Measurements from ENCODE around the gene MUC2.

Gene MUC2

GRCh38 chr11:1089738-1090599 lies 15.3 kb downstream of the MUC2 start:
- DNase-seq, result no peak

- no peak for DNase-seq
Observed at GRCh38 chr11:1090600-1091331, 16.1 kb downstream of the MUC2 start.

GRCh38 chr11:1091332-1092083 lies 16.8 kb downstream of the MUC2 start:
- no peak for DNase-seq

GRCh38 chr11:1092145-1092670 lies 17.5 kb downstream of the MUC2 start:
- DNase-seq, result no peak

GRCh38 chr11:1092919-1093318 lies 18.2 kb downstream of the MUC2 start:
- no peak for DNase-seq

- DNase-seq, result no peak
Observed at GRCh38 chr11:1099519-1100355, 25.1 kb downstream of the MUC2 start.

GRCh38 chr11:1100417-1101245 lies 26.0 kb downstream of the MUC2 start:
- DNase-seq, result no peak

GRCh38 chr11:1101318-1102089 lies 26.8 kb downstream of the MUC2 start:
- DNase-seq, result no peak

- DNase-seq, result no peak
Observed at GRCh38 chr11:1102221-1102971, 27.7 kb downstream of the MUC2 start.

- no peak for DNase-seq
Observed at GRCh38 chr11:1102996-1103395, 28.3 kb downstream of the MUC2 start.

GRCh38 chr11:1103401-1104360 lies 29.0 kb downstream of the MUC2 start:
- DNase-seq, result no peak

- no peak for DNase-seq
Observed at GRCh38 chr11:1104411-1105182, 29.9 kb downstream of the MUC2 start.

GRCh38 chr11:1105183-1105565 lies 30.5 kb downstream of the MUC2 start:
- no peak for DNase-seq

- no peak for DNase-seq
Observed at GRCh38 chr11:1106387-1106786, 31.7 kb downstream of the MUC2 start.

- DNase-seq, result no peak
Observed at GRCh38 chr11:1107316-1108245, 32.9 kb downstream of the MUC2 start.

GRCh38 chr11:1108246-1108900 lies 33.7 kb downstream of the MUC2 start:
- DNase-seq, result no peak
